ENCODE data around the gene HDAC9. TPM values are rescaled to one million over a fixed set of nuclear protein-coding genes. Genes with fewer than 3 reads are reported as not detected.
"Not testable (repeated sequence)": the region's sequence is repeated elsewhere in the genome, so short reads cannot be mapped to it uniquely, and the experiment has no call there.

The HDAC9 gene
- polyA plus RNA-seq, 3 donors from 2014 or later, result 10.1 to 28.7 (median 18.1) TPM

DNA sequence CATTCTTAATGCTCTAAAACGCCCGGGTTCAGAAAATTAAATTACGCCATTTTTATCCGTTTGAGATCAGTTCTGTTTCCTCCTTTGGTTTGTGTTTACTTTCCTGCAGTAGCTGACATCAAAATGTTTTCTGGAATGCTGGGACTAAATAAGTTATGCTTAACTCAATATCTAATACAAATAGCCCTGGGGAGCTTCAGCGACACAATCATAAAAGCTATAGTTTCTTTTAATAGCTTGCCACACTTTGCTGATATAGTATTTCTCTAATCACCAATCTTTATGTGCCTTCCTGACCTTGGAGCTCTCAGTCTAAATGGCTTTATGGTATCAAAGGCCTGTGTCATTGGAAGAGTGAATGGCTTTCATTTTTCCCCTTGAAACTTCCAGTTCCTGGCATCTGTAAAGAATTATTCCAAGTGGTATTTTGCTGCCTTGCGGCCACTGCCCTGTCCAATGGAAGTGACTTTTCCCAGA, 202.7 kb downstream of the HDAC9 start:
- no peak for DNase-seq
- peaks cover 0 to 3% (median 0%) of the 10 kb centered on the region in 6 donors for H3K9me3 Mint-ChIP-seq
- H3K27me3 Mint-ChIP-seq (ENCODE audit: low read depth in 3 of 3), result peaks cover 0 to 2% (median 0%) of the 10 kb centered on the region in 3 donors
- H3K4me1 Mint-ChIP-seq, result no peaks in the 10 kb centered on the region
- H3K36me3 Mint-ChIP-seq, result peaks cover 0 to 4% (median 0%) of the 10 kb centered on the region in 3 donors
- no peak overlapping the region for H3K27ac Mint-ChIP-seq
- H3K4me3 Mint-ChIP-seq, result no peak overlapping the region

DNA sequence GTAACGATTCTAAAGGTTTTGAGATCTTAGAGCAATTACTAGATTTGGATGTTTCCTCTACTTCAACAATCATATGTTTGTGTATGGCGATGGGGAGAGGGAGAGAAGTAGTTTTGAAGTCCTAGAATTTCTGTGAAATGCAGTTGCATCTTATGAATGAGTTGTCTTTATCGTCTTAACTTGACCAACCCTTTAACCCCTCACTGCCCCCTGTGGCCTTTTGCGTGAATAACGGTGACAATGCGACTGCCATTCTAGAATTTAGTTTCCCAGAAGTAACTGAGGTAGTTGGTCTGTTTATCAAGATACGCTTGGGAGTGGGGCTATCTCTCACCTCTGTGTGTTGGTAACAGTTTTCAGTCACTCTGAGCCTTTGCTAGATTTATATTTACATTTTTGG, 204.6 kb downstream of the HDAC9 start:
- no peak for DNase-seq
- Mint-ChIP-seq H3K4me1 (no peaks in the 10 kb centered on the region), H3K27me3 (ENCODE audit: low read depth in 3 of 3) (peaks cover 0 to 2% (median 1%) of the 10 kb centered on the region in 3 donors), H3K9me3 (peaks cover 0 to 3% (median 0%) of the 10 kb centered on the region in 6 donors), H3K4me3 (no peak overlapping the region), H3K27ac (no peak overlapping the region), H3K36me3 (peaks cover 0 to 4% (median 0%) of the 10 kb centered on the region in 3 donors)

DNA sequence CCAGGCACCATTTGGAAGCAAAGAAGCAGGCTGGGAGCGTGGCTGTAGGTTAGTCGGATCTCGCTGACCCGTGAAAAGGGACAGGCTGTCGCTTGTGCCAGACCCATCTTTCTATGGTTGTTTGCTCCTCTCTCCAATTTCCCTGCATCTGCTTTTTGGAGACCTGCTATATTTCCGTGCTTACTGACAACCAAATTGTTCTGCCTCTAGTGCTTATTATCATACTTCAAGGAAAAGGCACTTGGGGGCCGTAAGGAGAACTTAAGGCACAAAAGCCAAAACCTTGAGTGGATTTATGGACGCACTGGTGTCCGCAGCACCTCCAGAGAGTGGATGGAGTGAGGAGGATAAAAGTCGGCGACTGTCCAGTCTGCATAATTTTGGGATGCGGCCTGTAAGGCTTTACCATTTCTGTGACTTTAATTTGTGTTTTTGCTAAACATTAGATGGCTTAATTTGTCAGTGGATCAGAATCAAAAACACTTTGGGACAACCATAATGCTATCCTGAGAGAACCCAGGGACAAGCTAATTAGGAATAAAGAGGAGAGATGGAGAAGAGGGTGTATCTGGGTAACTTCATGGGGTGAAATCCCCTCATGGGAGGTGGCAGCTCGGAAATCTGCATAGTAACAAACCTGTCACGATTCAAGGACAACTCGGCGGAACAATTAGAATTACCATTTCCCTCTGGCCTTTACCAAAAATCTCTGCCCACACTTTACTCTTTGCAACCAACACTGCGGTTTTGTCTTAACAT, 206.7 kb downstream of the HDAC9 start:
- no peak for DNase-seq
- H3K27ac Mint-ChIP-seq, result no peak overlapping the region
- H3K27me3 Mint-ChIP-seq (ENCODE audit: low read depth in 3 of 3), result peaks cover 0 to 2% (median 1%) of the 10 kb centered on the region in 3 donors
- H3K4me1 Mint-ChIP-seq, result peaks cover 3 to 7% of the 10 kb centered on the region in 2 donors
- H3K9me3 Mint-ChIP-seq, result peaks cover 0 to 3% (median 0%) of the 10 kb centered on the region in 6 donors
- no peaks in the 10 kb centered on the region for H3K36me3 Mint-ChIP-seq
- H3K4me3 Mint-ChIP-seq, result no peak overlapping the region

DNA sequence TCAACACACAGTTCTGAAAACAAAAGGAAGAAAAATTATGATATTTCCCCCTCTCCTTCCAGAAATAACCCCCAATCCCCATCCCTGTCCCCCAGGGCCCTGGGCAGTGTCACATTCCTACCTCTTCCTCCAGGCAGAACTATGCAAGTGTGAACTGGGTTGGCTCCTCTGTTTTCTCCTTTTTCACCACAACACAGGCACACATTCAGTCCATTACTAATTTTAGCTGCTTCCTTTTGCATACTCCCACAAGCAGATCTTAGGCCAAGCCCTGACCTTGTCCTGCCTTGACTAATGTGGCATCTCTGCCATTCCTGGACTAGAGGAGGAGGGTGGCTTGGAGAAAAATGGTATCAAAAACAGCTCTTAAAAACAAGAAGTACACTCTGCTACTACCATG, 208.1 kb downstream of the HDAC9 start:
- H3K4me3 Mint-ChIP-seq, result no peak overlapping the region
- no peak overlapping the region for H3K27ac Mint-ChIP-seq
- no peaks in the 10 kb centered on the region for H3K36me3 Mint-ChIP-seq
- DNase-seq, result no peak
- H3K27me3 Mint-ChIP-seq (ENCODE audit: low read depth in 3 of 3), result peaks cover 0 to 1% (median 0%) of the 10 kb centered on the region in 3 donors
- peaks cover 13 to 20% of the 10 kb centered on the region in 2 donors for H3K4me1 Mint-ChIP-seq
- H3K9me3 Mint-ChIP-seq, result peaks cover 0 to 1% (median 0%) of the 10 kb centered on the region in 6 donors

DNA sequence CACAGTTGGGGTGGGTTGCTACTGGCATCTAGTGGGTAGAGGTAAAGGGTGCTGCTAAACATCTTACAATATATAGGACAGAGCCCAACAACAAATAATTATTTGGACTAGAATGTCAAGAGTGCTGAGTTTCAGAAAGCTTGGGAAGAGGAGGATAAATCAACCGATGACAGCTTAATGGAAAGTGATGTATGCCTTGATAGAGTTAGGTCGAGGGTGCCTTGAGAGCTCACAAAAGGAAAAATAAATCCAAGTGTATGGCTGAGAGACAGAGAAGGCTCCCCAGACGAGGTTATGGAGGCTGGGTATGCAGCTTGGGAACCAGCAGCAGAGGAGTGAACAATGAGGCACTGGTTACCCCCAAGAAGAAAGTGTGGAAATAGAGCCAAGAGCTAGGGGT, 211.1 kb downstream of the HDAC9 start:
- Mint-ChIP-seq H3K27me3 (ENCODE audit: low read depth in 3 of 3) (peaks cover 0 to 4% (median 2%) of the 10 kb centered on the region in 3 donors), H3K4me3 (no peak overlapping the region), H3K36me3 (no peaks in the 10 kb centered on the region), H3K27ac (no peak overlapping the region), H3K4me1 (peaks cover 18 to 26% of the 10 kb centered on the region in 2 donors), H3K9me3 (peaks cover 0 to 3% (median 0%) of the 10 kb centered on the region in 6 donors)
- no peak for DNase-seq

DNA sequence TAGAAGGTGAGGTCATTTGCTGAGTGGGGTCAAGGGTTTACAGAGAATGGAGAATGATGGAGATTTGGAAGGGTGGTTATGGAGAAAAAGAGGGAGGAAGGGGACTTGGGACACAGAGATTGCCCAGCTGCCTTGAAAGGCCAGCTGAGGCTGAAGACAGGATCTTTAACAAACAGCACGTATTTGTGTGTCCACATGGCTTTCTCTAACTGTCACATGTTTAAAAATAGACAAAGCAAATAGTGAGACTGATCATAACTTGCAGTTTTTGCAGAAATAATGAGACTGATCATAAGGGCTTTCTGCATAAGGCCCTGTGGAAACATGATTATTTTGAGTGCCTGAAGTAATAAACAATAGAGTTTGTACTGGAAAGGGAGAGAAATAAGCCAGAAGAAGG, 212.7 kb downstream of the HDAC9 start:
- no peak for DNase-seq
- Mint-ChIP-seq H3K4me1 (peaks cover 19 to 30% of the 10 kb centered on the region in 2 donors), H3K9me3 (peaks cover 0 to 2% (median 0%) of the 10 kb centered on the region in 6 donors), H3K4me3 (no peak overlapping the region), H3K27me3 (ENCODE audit: low read depth in 3 of 3) (peaks cover 0 to 4% (median 2%) of the 10 kb centered on the region in 3 donors), H3K27ac (peak overlapping the region in 3 of 6 donors; percentile 11 to 18 (median 14)), H3K36me3 (no peaks in the 10 kb centered on the region)

DNA sequence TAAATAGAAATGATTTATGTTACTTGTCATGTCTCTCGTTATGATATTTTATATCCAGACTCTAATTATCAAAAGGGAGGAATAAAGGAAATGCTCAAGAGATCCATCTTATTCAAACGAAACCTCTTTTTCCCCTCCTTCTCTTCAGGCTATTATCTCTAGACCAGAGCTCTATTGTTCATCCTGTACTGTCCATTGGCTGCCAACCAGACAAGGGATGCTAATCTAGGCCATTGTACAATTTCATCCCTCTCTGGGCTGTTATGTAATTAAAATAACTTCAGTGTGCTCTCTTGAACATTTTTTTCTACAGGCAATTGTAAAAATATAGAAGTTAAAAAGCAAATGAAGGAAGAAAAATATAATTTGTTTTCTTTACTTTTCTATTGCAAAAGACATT, 220.4 kb downstream of the HDAC9 start:
- Mint-ChIP-seq H3K27ac (no peak overlapping the region), H3K27me3 (ENCODE audit: low read depth in 3 of 3) (peaks cover 0 to 3% (median 3%) of the 10 kb centered on the region in 3 donors), H3K4me3 (no peak overlapping the region)

DNA sequence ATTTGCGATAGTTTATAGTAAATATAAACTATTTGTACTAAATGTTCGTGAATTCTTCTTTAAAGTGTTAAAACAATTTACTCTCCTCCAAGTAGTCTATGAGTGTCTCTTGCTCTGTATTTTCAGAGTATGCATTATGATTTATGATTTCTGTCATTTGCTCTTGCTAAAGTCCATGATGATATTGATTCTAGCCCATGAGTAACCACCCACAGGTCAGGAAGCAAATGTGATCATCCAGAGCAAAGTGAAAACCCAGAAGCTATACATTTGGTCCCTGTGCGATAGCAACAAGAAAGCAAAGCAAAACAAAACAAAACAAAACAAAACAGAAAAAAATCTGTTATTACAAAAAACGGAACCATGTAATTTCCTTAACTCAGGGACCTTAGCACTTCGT, 225.9 kb downstream of the HDAC9 start:
- Mint-ChIP-seq H3K4me1 (no peaks in the 10 kb centered on the region), H3K27ac (no peak overlapping the region), H3K9me3 (peaks cover 0 to 4% (median 0%) of the 10 kb centered on the region in 6 donors), H3K27me3 (ENCODE audit: low read depth in 3 of 3) (peaks cover 0 to 3% (median 2%) of the 10 kb centered on the region in 3 donors), H3K36me3 (peaks cover 0 to 3% (median 0%) of the 10 kb centered on the region in 3 donors), H3K4me3 (no peak overlapping the region)
- DNase-seq, result no peak

More for the DNA sequence above, 220.4 kb downstream of the HDAC9 start:
- Mint-ChIP-seq H3K36me3 (no peaks in the 10 kb centered on the region), H3K4me1 (peaks cover 5 to 9% of the 10 kb centered on the region in 2 donors), H3K9me3 (peaks cover 0 to 4% (median 0%) of the 10 kb centered on the region in 6 donors)
- DNase-seq, result no peak

DNA sequence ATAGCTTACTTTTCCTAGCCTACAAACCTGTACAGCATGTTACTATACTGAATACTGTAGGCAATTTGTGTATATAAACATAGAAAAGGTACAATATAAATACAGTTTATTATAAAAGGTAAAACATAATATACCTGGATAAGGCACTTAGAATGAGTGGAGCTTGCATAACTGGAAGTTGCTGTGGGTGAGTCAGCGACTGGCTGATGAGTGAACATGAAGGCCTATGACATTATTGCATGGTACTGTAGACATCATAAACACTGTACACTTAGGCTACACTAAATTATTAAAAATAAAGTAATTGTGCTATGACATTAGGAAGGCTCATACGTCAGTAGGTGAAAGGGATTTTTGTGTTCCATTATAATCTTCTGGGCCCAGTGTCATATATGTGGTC, 228.8 kb downstream of the HDAC9 start:
- DNase-seq, result no peak
- H3K4me3 Mint-ChIP-seq, result no peak overlapping the region
- peaks cover 0 to 4% (median 0%) of the 10 kb centered on the region in 6 donors for H3K9me3 Mint-ChIP-seq
- H3K27me3 Mint-ChIP-seq (ENCODE audit: low read depth in 3 of 3), result peaks cover 0 to 2% (median 1%) of the 10 kb centered on the region in 3 donors
- H3K4me1 Mint-ChIP-seq, result no peaks in the 10 kb centered on the region
- peaks cover 0 to 3% (median 0%) of the 10 kb centered on the region in 3 donors for H3K36me3 Mint-ChIP-seq
- H3K27ac Mint-ChIP-seq, result no peak overlapping the region

DNA sequence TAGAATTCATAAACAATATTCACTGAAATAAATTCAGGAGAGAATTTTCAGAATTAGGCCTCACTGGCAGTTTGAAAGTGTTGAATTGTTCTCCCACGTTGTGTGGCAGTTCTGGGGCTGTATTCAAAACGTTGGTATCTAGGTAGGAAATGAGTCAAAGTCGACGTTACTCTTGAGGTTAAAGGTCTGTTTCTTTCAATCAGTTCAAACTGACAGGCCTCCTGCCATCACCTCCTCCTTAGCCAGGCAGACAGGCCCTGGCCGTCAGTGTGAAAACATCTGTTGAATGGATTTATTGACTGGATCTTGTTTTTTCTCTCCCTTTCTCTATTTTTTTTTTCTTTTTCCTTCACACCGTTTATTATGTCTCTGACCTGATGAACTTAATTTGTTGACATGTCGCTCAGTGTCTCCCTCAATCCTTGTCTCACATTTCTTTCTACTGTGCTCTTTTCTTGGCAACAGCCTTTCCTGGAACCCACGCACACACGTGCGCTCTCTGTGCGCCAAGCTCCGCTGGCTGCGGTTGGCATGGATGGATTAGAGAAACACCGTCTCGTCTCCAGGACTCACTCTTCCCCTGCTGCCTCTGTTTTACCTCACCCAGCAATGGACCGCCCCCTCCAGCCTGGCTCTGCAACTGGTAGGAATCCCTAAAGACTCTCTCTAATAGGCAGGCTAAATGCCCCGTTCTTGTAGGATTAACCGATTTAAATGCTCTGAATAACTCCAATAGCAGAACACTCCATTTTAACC, 231.7 kb downstream of the HDAC9 start:
- DNase-seq, result no peak
- Mint-ChIP-seq H3K27me3 (ENCODE audit: low read depth in 3 of 3) (no peaks in the 10 kb centered on the region), H3K36me3 (peaks cover 0 to 3% (median 0%) of the 10 kb centered on the region in 3 donors), H3K9me3 (no peaks in the 10 kb centered on the region), H3K27ac (no peak overlapping the region), H3K4me1 (no peaks in the 10 kb centered on the region), H3K4me3 (no peak overlapping the region)

DNA sequence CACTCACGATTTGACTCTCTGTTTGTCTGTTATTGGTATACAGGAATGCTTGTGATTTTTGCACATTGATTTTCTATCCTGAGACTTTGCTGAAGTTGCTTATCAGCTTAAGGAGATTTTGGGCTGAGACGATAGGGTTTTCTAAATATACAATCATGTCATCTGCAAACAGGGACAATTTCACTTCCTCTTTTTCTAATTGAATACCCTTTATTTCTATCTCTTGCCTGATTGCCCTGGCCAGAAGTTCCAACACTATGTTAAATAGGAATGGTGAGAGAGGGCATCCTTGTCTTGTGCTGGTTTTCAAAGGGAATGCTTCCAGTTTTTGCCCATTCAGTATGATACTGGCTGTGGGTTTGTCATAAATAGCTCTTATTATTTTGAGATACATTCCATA, 240.5 kb downstream of the HDAC9 start:
- H3K27me3 Mint-ChIP-seq (ENCODE audit: low read depth in 3 of 3); H3K27ac Mint-ChIP-seq; H3K4me3 Mint-ChIP-seq: not testable (repeated sequence)

DNA sequence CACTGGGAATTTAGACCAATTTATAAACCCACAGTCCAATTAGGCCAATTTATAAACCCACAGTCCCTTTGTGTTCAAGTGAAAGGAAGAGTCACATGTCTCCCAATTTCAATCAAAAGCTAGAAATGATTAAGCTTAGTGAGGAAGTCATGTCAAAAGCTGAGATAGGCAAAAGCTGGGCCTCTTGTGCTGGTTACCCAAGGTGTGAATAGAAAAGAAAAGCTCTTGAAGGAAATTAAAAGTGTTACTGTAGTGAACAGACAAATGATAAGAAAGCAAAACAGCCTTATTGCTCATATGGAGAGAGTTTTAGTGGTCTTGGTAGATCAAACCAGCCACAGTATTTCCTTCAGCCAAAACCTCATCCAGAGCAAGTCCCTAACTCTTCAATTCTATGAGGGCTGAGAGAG, 245.0 kb downstream of the HDAC9 start:
- no peak overlapping the region for H3K4me3 Mint-ChIP-seq

More for the DNA sequence above, 240.5 kb downstream of the HDAC9 start:
- peaks cover 0 to 12% (median 0%) of the 10 kb centered on the region in 3 donors for H3K36me3 Mint-ChIP-seq
- H3K9me3 Mint-ChIP-seq, result peaks cover 0 to 18% (median 6%) of the 10 kb centered on the region in 6 donors
- H3K4me1 Mint-ChIP-seq, DNase-seq: not testable (repeated sequence)

DNA sequence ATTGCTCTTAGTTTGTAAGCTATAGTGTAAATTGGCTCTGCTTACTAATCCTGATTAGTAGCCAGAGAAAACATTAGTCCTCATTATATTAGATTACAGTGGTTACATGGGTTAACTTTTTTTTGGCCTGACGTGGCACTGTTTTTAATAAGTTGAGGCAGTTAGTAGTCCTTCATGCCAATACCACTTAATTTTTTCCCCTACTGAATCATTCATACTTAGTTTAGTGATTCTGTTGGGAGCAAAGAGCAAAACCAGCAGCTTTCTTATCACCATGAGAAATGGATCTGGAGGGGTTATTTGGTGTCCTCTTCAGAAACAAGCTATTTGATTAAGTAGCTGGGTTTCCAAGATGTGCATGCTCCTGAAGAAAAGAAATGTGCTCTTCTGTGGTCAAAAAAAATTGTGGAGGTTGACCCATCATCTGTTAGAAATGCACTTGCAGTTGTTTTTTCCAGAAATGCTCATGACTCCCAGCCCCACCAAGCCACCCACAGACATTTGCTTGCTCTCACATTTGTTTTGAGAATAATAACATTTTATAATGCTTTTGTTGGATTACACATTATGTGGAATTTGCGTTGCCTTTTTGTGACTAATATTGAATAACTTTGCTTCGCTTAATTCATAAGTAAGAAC, 258.5 kb downstream of the HDAC9 start:
- Mint-ChIP-seq H3K27ac (no peak overlapping the region), H3K9me3 (peaks cover 0 to 6% (median 0%) of the 10 kb centered on the region in 6 donors), H3K4me3 (no peak overlapping the region), H3K4me1 (no peaks in the 10 kb centered on the region), H3K36me3 (no peaks in the 10 kb centered on the region), H3K27me3 (ENCODE audit: low read depth in 3 of 3) (no peaks in the 10 kb centered on the region)
- no peak for DNase-seq

More for the DNA sequence above, 245.0 kb downstream of the HDAC9 start:
- DNase-seq, result peak in 1 of 3 donors; percentile 1
- H3K36me3 Mint-ChIP-seq, result peaks cover 0 to 8% (median 0%) of the 10 kb centered on the region in 3 donors
- H3K27me3 Mint-ChIP-seq (ENCODE audit: low read depth in 3 of 3), result peaks cover 0 to 6% (median 4%) of the 10 kb centered on the region in 3 donors
- peaks cover 5 to 13% of the 10 kb centered on the region in 2 donors for H3K4me1 Mint-ChIP-seq
- H3K27ac Mint-ChIP-seq, result peak overlapping the region in 1 of 6 donors; percentile 39
- peaks cover 0 to 16% (median 5%) of the 10 kb centered on the region in 6 donors for H3K9me3 Mint-ChIP-seq

Measured in immature natural killer cell (primary cell).